Left ventricle myocardium inferior (tissue), 1 donor: ENCODE results near the gene E2F4. TPM values are rescaled to one million over a fixed set of nuclear protein-coding genes. Genes with fewer than 3 reads are reported as not detected.

Experiments
- DNase-seq: peaks from one replicate; pipeline ENCODE4 v3.0.0-alpha.2; 2020
- H3K27ac ChIP-seq: fragments of 200-600 bp; replicated peaks from 2 replicates; pipeline ENCODE4 v1.8.0; 2021
- H3K27me3 ChIP-seq: fragments of 200-600 bp; 2 replicates; pipeline ENCODE4 v1.8.0; 2021; ENCODE audit warnings: low read depth
- H3K36me3 ChIP-seq: fragments of 200-600 bp; 2 replicates; pipeline ENCODE4 v1.8.0; 2021
- H3K4me1 ChIP-seq: fragments of 200-600 bp; 2 replicates; pipeline ENCODE4 v1.8.0; 2021
- H3K4me3 ChIP-seq: fragments of 200-600 bp; 2 replicates; pipeline ENCODE4 v1.8.0; 2021; ENCODE audit warnings: mild to moderate bottlenecking, moderate library complexity
- H3K9me3 ChIP-seq: fragments of 200-600 bp; replicated peaks from 2 replicates; pipeline ENCODE4 v1.8.0; 2021
- intact Hi-C: fragments of 100-400 bp; cut with micrococcal nuclease; formaldehyde crosslinking; loops from one replicate; pipeline ENCODE4 v1.11.0; 2022
- total RNA-seq: library from RNA; stranded (reverse); fragmentation: NEBNext Ultra II Directional; extraction: Animal tissue kit (Norgen Biotek cat#: 25700); gene quantifications from one replicate; pipeline ENCODE4 v1.2.1, GENCODE V29; 2021
- TF ChIP-seq, protein P1 (sequence below): fragments of 200-600 bp; IDR thresholded peaks from 2 replicates; pipeline ENCODE4 v1.8.0; 2021; ENCODE audit warnings: antibody characterized with exemption, mild to moderate bottlenecking, borderline replicate concordance
- donor health status: DM: no; HTN: yes; CAD: no; lungs with severe emphysema.

E2F4 gene
- total RNA-seq, 1 donor from 2014 or later, result 35.9 TPM

DNA sequence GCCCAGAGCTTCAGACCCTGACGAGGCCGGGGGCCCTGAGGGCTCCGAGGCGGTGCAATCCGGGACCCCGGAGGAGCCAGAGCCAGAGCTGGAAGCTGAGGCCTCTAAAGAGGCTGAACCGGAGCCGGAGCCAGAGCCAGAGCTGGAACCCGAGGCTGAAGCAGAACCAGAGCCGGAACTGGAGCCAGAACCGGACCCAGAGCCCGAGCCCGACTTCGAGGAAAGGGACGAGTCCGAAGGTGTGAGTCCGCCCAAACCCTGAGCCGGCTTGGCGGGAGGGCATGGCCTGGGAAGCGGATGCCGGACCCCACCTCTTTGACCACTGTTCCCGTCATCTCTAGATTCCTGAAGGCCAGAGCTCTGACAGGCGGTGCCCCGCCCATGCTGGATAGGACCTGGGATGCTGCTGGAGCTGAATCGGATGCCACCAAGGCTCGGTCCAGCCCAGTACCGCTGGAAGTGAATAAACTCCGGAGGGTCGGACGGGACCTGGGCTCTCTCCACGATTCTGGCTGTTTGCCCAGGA is 17.2 kb upstream of the E2F4 start:
- DNase-seq, result no peak

DNA sequence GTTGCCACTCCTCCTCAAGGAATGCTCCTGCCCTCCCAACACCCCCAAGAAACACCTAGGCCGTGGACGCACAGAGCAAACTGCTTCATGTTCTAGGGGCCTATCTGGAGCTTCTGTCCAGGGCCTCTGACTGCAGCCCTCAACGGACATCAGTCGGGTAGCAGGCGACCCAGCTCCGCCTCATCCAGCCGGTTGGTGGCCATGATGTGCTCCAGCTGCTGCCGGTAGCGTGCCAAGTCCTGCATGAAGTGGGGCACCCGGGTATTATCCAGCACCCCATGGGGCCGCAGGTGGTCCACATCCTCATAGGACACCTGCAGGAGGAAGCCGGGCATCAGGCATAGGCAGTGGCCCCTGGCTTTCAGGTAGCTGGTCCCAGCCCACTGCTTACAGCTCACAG is 15.3 kb upstream of the E2F4 start:
- peaks cover 16% of the 10 kb centered on the region for H3K36me3 ChIP-seq
- no peak for DNase-seq
- H3K9me3 ChIP-seq, result no peaks in the 10 kb centered on the region
- no peak overlapping the region for H3K4me3 ChIP-seq
- intact Hi-C loops, result no loop called here
- TF ChIP-seq, protein P1, sequence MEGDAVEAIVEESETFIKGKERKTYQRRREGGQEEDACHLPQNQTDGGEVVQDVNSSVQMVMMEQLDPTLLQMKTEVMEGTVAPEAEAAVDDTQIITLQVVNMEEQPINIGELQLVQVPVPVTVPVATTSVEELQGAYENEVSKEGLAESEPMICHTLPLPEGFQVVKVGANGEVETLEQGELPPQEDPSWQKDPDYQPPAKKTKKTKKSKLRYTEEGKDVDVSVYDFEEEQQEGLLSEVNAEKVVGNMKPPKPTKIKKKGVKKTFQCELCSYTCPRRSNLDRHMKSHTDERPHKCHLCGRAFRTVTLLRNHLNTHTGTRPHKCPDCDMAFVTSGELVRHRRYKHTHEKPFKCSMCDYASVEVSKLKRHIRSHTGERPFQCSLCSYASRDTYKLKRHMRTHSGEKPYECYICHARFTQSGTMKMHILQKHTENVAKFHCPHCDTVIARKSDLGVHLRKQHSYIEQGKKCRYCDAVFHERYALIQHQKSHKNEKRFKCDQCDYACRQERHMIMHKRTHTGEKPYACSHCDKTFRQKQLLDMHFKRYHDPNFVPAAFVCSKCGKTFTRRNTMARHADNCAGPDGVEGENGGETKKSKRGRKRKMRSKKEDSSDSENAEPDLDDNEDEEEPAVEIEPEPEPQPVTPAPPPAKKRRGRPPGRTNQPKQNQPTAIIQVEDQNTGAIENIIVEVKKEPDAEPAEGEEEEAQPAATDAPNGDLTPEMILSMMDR, result no peak
- H3K4me1 ChIP-seq, result peaks cover 50% of the 10 kb centered on the region
- H3K27me3 ChIP-seq, result no peaks in the 10 kb centered on the region
- no peak overlapping the region for H3K27ac ChIP-seq

More for the DNA sequence above, 17.2 kb upstream of the E2F4 start:
- Histone ChIP-seq H3K36me3 (peaks cover 16% of the 10 kb centered on the region), H3K27me3 (no peaks in the 10 kb centered on the region), H3K4me1 (peaks cover 65% of the 10 kb centered on the region), H3K9me3 (no peaks in the 10 kb centered on the region), H3K4me3 (peak overlapping the region; percentile 68), H3K27ac (peak overlapping the region; percentile 96)
- intact Hi-C loops, result no loop called here
- TF ChIP-seq, protein P1, result no peak

- peaks cover 16% of the 10 kb centered on the region for H3K36me3 ChIP-seq
- H3K4me1 ChIP-seq, result peaks cover 52% of the 10 kb centered on the region
- no peaks in the 10 kb centered on the region for H3K27me3 ChIP-seq
- intact Hi-C loops, result no loop called here
- TF ChIP-seq, protein P1, result peak; percentile 35
- H3K27ac ChIP-seq, result peak overlapping the region; percentile 76
- DNase-seq, result peak; percentile 60
- peak overlapping the region; percentile 68 for H3K4me3 ChIP-seq
- H3K9me3 ChIP-seq, result no peaks in the 10 kb centered on the region
These were observed 13.9 kb upstream of the E2F4 start for GRCh38 chr16:67177743-67178699.

GRCh38 chr16:67179421-67180080 is 12.4 kb upstream of the E2F4 start:
- intact Hi-C loops, result no loop called here
- H3K4me1 ChIP-seq, result peaks cover 46% of the 10 kb centered on the region
- no peak for DNase-seq

GRCh38 chr16:67180166-67180565 is 11.8 kb upstream of the E2F4 start:
- intact Hi-C loops, result no loop called here
- TF ChIP-seq, protein P1, result no peak
- no peaks in the 10 kb centered on the region for H3K9me3 ChIP-seq
- peaks cover 12% of the 10 kb centered on the region for H3K36me3 ChIP-seq
- no peak overlapping the region for H3K27ac ChIP-seq
- H3K4me1 ChIP-seq, result peaks cover 46% of the 10 kb centered on the region
- DNase-seq, result no peak
- no peak overlapping the region for H3K4me3 ChIP-seq
- H3K27me3 ChIP-seq, result no peaks in the 10 kb centered on the region

More at GRCh38 chr16:67179421-67180080, 12.4 kb upstream of the E2F4 start:
- peaks cover 16% of the 10 kb centered on the region for H3K36me3 ChIP-seq
- TF ChIP-seq, protein P1, result no peak
- H3K4me3 ChIP-seq, result no peak overlapping the region
- H3K27ac ChIP-seq, result no peak overlapping the region
- no peaks in the 10 kb centered on the region for H3K27me3 ChIP-seq
- H3K9me3 ChIP-seq, result no peaks in the 10 kb centered on the region
